ENCODE data around the gene GALNT18.

Gene GALNT18

DNA sequence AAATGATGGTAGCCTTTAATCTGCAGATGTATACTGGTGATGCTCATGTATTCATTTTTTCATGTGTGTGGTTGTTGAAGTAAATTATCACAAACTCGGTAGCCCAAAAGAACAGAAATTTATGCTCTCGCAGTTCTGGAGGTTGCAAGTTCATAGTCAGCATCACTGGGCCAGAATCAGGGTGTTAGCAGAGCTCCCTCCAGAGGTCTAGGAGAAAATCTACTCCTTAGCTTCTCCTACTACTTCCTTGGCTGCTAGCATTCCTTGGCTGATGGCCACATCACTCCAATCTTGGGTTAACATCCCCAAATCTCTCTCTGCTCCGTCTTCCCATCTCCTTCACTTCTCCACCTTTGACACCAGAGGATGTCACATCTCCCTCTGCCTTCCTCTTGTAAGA lies 45.3 kb upstream of the GALNT18 start (continued):
- TF ChIP-seq, protein P1, sequence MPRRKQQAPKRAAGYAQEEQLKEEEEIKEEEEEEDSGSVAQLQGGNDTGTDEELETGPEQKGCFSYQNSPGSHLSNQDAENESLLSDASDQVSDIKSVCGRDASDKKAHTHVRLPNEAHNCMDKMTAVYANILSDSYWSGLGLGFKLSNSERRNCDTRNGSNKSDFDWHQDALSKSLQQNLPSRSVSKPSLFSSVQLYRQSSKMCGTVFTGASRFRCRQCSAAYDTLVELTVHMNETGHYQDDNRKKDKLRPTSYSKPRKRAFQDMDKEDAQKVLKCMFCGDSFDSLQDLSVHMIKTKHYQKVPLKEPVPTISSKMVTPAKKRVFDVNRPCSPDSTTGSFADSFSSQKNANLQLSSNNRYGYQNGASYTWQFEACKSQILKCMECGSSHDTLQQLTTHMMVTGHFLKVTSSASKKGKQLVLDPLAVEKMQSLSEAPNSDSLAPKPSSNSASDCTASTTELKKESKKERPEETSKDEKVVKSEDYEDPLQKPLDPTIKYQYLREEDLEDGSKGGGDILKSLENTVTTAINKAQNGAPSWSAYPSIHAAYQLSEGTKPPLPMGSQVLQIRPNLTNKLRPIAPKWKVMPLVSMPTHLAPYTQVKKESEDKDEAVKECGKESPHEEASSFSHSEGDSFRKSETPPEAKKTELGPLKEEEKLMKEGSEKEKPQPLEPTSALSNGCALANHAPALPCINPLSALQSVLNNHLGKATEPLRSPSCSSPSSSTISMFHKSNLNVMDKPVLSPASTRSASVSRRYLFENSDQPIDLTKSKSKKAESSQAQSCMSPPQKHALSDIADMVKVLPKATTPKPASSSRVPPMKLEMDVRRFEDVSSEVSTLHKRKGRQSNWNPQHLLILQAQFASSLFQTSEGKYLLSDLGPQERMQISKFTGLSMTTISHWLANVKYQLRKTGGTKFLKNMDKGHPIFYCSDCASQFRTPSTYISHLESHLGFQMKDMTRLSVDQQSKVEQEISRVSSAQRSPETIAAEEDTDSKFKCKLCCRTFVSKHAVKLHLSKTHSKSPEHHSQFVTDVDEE (CRISPR knock-in tag; IDR thresholded peaks at IDR 0.05), result no peak
- TF ChIP-seq TCF4 (CRISPR knock-in tag; IDR thresholded peaks at IDR 0.05; ENCODE audit: borderline replicate concordance) (no peak), OSR1 (CRISPR knock-in tag; IDR thresholded peaks at IDR 0.05) (no peak), BACH2 (CRISPR knock-in tag; IDR thresholded peaks at IDR 0.05; ENCODE audit: borderline replicate concordance) (no peak), ZNF70 (CRISPR knock-in tag; IDR thresholded peaks at IDR 0.05) (no peak)

DNA sequence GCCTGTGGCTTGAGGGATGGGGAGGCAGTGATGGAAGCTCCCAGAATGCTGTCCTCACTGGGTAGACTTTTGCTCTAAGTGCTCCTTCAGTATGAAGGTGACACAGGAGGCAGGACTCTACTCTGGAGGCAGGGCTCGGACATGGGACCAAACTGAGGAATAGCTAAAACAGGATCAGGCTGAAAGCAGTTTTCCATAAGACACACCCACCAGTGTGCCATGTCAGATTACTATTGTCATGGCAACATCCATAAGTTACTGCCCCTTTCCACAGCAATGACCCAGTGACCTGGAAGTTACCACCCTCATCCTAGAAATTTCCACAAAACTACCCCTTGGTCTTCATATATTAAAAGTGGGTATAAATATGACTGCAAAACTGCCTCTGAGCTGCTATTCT lies 43.6 kb upstream of the GALNT18 start:
- TF ChIP-seq ZNF70 (CRISPR knock-in tag; IDR thresholded peaks at IDR 0.05) (no peak), TOX (CRISPR knock-in tag; IDR thresholded peaks at IDR 0.05; ENCODE audit: borderline replicate concordance) (no peak), OSR1 (CRISPR knock-in tag; IDR thresholded peaks at IDR 0.05) (no peak), ZFP3 (CRISPR knock-in tag; IDR thresholded peaks at IDR 0.05) (no peak), RARB (CRISPR knock-in tag; IDR thresholded peaks at IDR 0.05) (no peak), ISL1 (CRISPR knock-in tag; IDR thresholded peaks at IDR 0.05) (no peak), ZC3H10 (CRISPR knock-in tag; IDR thresholded peaks at IDR 0.05) (no peak), TCF4 (CRISPR knock-in tag; IDR thresholded peaks at IDR 0.05; ENCODE audit: borderline replicate concordance) (no peak), ZNF8 (CRISPR knock-in tag; IDR thresholded peaks at IDR 0.05) (no peak), ZFP30 (CRISPR knock-in tag; IDR thresholded peaks at IDR 0.05) (no peak), BACH2 (CRISPR knock-in tag; IDR thresholded peaks at IDR 0.05; ENCODE audit: borderline replicate concordance) (no peak)
- TF ChIP-seq, protein P2, sequence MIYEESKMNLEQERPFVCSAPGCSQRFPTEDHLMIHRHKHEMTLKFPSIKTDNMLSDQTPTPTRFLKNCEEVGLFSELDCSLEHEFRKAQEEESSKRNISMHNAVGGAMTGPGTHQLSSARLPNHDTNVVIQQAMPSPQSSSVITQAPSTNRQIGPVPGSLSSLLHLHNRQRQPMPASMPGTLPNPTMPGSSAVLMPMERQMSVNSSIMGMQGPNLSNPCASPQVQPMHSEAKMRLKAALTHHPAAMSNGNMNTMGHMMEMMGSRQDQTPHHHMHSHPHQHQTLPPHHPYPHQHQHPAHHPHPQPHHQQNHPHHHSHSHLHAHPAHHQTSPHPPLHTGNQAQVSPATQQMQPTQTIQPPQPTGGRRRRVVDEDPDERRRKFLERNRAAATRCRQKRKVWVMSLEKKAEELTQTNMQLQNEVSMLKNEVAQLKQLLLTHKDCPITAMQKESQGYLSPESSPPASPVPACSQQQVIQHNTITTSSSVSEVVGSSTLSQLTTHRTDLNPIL (CRISPR knock-in tag; IDR thresholded peaks at IDR 0.05; ENCODE audit: low read depth), result no peak
- TF ChIP-seq, protein P3, sequence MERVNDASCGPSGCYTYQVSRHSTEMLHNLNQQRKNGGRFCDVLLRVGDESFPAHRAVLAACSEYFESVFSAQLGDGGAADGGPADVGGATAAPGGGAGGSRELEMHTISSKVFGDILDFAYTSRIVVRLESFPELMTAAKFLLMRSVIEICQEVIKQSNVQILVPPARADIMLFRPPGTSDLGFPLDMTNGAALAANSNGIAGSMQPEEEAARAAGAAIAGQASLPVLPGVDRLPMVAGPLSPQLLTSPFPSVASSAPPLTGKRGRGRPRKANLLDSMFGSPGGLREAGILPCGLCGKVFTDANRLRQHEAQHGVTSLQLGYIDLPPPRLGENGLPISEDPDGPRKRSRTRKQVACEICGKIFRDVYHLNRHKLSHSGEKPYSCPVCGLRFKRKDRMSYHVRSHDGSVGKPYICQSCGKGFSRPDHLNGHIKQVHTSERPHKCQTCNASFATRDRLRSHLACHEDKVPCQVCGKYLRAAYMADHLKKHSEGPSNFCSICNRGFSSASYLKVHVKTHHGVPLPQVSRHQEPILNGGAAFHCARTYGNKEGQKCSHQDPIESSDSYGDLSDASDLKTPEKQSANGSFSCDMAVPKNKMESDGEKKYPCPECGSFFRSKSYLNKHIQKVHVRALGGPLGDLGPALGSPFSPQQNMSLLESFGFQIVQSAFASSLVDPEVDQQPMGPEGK (CRISPR knock-in tag; IDR thresholded peaks at IDR 0.05; ENCODE audit: borderline replicate concordance), result no peak
- ATAC-seq, result no peak

DNA sequence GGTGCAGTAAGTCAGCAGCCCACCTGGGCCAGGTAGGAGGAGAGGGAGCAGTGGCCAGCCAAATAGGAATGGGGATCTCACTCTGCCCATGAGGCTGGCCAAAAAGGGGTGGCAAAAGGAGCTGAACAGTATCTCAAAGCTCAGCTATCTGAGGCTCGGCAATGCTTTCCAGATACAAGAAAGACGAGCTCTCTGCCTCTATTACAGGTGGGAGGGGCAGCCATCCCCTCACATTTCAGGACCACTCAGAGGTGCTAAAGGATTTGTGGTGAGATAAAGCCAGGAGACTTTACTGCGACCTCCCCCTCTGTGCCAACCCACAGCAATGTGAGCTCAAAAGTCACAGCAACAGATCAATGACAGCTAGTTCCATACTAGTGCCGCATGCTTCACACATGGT lies 42.1 kb upstream of the GALNT18 start:
- TF ChIP-seq RARB (CRISPR knock-in tag; IDR thresholded peaks at IDR 0.05), result no peak
- TF ChIP-seq ZNF565 (CRISPR knock-in tag; conservative IDR thresholded peaks at IDR 0.05; ENCODE audit: low read depth), result no peak
- no peak for TF ChIP-seq ZNF8 (CRISPR knock-in tag; IDR thresholded peaks at IDR 0.05)
- TF ChIP-seq, protein P4, sequence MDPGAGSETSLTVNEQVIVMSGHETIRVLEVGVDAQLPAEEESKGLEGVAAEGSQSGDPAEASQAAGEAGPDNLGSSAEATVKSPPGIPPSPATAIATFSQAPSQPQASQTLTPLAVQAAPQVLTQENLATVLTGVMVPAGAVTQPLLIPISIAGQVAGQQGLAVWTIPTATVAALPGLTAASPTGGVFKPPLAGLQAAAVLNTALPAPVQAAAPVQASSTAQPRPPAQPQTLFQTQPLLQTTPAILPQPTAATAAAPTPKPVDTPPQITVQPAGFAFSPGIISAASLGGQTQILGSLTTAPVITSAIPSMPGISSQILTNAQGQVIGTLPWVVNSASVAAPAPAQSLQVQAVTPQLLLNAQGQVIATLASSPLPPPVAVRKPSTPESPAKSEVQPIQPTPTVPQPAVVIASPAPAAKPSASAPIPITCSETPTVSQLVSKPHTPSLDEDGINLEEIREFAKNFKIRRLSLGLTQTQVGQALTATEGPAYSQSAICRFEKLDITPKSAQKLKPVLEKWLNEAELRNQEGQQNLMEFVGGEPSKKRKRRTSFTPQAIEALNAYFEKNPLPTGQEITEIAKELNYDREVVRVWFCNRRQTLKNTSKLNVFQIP (CRISPR knock-in tag; IDR thresholded peaks at IDR 0.05; ENCODE audit: borderline replicate concordance, low read depth), result no peak
- no peak for TF ChIP-seq BACH2 (CRISPR knock-in tag; IDR thresholded peaks at IDR 0.05; ENCODE audit: borderline replicate concordance)
- no peak for TF ChIP-seq PPARA (CRISPR knock-in tag; IDR thresholded peaks at IDR 0.05; ENCODE audit: borderline replicate concordance)
- no peak for TF ChIP-seq ZC3H10 (CRISPR knock-in tag; IDR thresholded peaks at IDR 0.05)
- TF ChIP-seq SNAI2 (CRISPR knock-in tag; IDR thresholded peaks at IDR 0.05), result no peak
- no peak for ATAC-seq

DNA sequence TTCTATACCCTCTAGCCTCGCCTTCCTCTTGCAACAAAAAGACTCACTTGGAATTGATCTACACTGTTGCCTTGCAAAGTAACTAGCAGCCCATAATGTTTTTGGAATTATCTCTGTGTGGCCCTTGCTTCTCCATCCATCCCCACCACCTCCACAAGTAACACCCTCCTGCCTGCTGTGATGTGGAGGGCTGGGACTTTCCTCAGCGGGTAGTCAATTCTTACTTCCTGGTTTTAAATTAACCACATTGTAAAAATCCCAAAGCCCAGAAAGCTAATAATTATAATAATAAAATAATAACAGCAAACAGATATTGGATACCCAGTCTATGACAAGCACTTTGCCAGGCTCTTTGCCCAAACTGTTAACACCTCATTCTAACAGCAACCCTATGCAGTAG lies 40.8 kb upstream of the GALNT18 start:
- TF ChIP-seq GLIS3 (CRISPR knock-in tag; IDR thresholded peaks at IDR 0.05) (no peak), ARNTL (CRISPR knock-in tag; IDR thresholded peaks at IDR 0.05; ENCODE audit: borderline replicate concordance, low read depth) (no peak), RARB (CRISPR knock-in tag; IDR thresholded peaks at IDR 0.05) (no peak), ESRRG (CRISPR knock-in tag; IDR thresholded peaks at IDR 0.05) (no peak), ZNF8 (CRISPR knock-in tag; IDR thresholded peaks at IDR 0.05) (no peak)
- TF ChIP-seq, protein P1 (CRISPR knock-in tag; IDR thresholded peaks at IDR 0.05), result no peak
- no peak for ATAC-seq

All from SK-N-SH treated with all-trans-retinoic acid at 6 μM for 48 hours (cell line).